Left hindlimb (tissue), 1 donor: ENCODE measurements around the gene GNA14.

Experiments
- DNase-seq: peaks from one replicate; pipeline ENCODE4 v3.0.0-alpha.2; 2018

GNA14 gene

DNA sequence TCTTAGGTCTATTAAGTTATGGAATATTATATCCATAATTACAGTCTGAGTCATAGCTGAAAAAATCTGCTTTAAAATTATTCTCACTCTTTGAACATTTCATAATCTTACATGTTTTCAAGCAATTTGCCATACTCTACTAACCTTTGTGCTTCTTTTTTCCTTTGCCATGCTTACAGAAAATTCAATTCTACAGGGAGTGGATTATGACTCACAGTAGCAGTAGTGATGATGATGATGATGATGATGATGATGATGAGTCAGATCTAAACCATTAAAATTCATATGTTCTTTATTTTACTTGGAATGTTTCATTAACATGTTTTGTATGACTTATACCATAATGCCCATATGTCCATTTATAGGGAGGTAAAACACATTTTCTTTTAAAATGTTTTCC is 263.7 kb downstream of the GNA14 start:
- no peak for DNase-seq

DNA sequence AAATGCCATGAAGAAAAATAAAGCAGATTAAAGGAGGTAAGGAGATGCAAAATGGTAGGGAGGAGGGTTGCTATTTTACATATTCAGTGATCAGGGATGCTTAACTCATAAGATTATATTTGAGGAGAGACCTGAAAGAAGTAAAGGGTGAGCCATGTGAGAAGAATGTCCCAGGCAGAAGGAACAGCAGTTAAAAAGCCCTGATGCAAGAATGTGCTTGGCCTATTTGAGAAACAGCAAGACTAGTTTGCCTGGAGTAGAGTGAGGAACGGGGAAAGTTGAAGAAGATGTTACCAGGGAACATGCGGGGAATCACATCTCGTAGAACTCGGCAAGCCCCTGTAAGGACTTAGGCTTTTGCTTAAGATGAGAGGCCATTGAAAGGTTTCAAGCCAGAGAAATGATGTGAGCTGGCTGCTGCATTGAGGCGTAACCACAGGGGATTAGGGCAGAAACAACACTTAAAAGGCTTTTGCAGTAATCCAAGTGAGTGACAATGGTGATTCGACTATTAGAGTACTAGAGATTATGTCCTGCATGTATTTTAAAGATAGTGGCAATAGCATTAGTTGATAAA is 272.1 kb downstream of the GNA14 start:
- DNase-seq: no peak

DNA sequence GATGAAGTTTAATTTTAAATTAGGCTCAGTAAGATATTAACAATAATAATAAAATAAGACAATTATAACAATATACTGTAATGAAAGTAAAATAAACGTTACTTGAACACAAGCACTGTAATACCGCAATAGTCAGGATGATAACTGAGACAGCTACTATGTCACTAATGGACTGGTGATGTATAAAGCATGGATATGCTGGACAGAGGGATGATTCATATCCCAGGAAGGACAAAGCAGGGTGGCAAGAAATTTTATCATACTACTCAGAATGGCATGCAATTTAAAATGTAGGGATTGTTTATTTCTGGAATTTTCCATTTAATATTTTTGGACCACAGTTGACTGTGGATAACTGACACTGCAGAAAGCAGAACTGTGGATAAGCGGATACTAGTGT is 273.9 kb downstream of the GNA14 start:
- DNase-seq: no peak
